ENCODE data around the gene PMP22. TPM values are rescaled to one million over a fixed set of nuclear protein-coding genes. Genes with fewer than 3 reads are reported as not detected.

PMP22 gene
- total RNA-seq: 42.5 and 135 TPM in 2 replicates

DNA sequence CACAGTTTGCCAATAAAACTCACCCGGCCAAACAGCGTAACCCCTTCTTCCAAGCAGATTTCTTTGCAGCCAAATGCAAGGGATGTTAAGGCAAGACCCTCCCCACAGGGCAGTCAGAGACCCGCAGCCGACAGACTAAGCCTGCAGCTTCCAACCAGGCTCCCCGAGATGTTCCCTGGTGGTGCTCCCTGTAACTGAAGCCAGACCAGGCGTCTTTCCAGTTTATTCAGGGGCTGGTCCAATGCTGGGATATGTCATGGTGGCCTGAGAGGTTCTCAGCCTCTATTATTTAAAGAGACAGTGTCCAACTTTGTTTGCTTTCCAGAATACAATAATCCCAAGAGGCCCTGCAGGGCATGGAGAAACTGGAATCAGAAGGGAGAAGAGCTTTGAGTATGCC lies at the start of gene PMP22:
Gene PMP22 (minus strand): TSS at position 196 of the 400 bp plus-strand sequence. CDS start 4,599 bp downstream, outside the sequence.

Other genes starting within 250 kb of the PMP22 start
- gene TEKT3, start 76.3 kb upstream of the PMP22 start, total RNA-seq: not detected in 2 replicates
- gene CDRT4, start 202.3 kb upstream of the PMP22 start, total RNA-seq: 1.0 and 1.3 TPM in 2 replicates